Mononuclear cell (primary cell): ENCODE measurements around the gene GAPVD1. TPM values are rescaled to one million over a fixed set of nuclear protein-coding genes. Genes with fewer than 3 reads are reported as not detected.
"Not testable (repeated sequence)": the region's sequence is repeated elsewhere in the genome, so short reads cannot be mapped to it uniquely, and the experiment has no call there.

Source experiments
- H3K27me3 ChIP-seq: 2 replicates; pipeline ENCODE4 v1.6.0; 2011; ENCODE audit warnings: low read length, control low read depth; ENCODE audit not compliant: insufficient read depth
- H3K4me1 ChIP-seq: 2 replicates; pipeline ENCODE4 v1.5.1; 2011; ENCODE audit warnings: mild to moderate bottlenecking, low read length, control low read depth; ENCODE audit not compliant: insufficient read depth
- H3K4me3 ChIP-seq: 2 replicates; pipeline ENCODE4 v1.5.1; 2011; ENCODE audit warnings: mild to moderate bottlenecking, low read length, moderate library complexity
- H3K9me3 ChIP-seq: 2 replicates; pipeline ENCODE4 v1.5.1; 2011; ENCODE audit warnings: low read depth, mild to moderate bottlenecking, control low read depth, low read length
- total RNA-seq: library from RNA; depleted of rRNA; stranded (reverse); fragments of >200 nt; gene quantifications from one replicate; pipeline ENCODE4 v1.2.3, GENCODE V29; 2012

Gene GAPVD1
- total RNA-seq, 1 donor, result 105 TPM

DNA sequence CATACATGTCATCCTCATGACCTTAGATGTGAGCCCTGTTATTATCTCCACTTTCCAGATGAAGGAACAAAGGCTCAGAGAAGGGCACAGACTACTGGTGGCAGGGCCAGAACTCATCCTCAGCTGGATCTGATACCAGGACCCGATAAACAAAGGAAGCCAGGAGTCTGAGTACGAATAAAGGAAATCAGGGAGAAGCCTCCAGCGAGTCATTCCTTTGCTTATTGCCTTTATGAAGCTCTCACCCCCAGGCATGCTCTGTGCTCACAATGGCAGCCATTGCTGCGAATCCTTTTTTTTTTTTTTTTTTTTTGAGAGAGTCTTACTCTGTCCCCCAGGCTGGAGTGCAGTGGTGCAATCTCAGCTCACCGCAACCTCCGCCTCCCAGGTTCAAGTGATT is 130.1 kb downstream of the GAPVD1 start:
- Histone ChIP-seq H3K4me3 (no peak overlapping the region), H3K27me3 (no peaks in the 10 kb centered on the region), H3K4me1 (no peaks in the 10 kb centered on the region), H3K9me3 (no peaks in the 10 kb centered on the region)

DNA sequence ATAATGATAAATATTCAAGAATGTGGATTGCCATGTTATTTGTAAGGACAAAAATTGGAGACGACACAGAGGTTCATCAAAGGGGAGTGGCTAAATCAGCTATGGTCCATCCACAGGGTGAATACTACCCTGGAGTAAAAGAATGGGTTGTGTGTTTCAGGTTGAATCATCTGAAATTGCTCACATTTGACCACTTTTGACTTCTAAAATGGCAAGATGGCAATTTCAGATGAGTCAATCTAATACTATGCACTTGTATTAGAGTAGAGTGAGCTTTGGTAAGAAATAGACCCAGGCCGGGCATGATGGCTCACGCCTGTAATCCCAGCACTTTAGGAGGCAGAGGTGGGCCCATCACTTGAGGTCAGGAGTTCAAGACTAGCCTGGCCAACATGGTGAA is 131.8 kb downstream of the GAPVD1 start:
- Histone ChIP-seq H3K4me1 (no peaks in the 10 kb centered on the region), H3K27me3 (no peaks in the 10 kb centered on the region), H3K4me3 (no peak overlapping the region), H3K9me3 (no peaks in the 10 kb centered on the region)

DNA sequence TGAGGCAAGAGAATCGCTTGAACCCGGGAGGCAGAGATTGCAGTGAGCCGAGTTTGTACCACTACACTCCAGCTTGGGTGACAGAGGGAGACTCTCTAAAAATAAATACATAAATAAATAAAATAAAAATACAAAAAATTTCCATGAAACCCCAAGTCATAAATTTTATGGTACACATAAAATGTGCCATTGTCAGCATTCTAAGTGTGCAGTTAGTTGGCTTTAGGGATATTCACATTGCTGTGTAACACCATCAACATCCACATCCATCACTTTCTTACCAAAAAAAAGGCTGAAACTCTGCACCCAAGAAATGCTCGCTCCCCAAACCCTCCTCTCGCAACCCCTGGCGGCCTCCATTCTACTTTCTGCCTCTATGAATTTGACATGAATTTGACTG is 135.2 kb downstream of the GAPVD1 start:
- no peaks in the 10 kb centered on the region for H3K27me3 ChIP-seq
- H3K4me3 ChIP-seq, result no peak overlapping the region
- H3K4me1 ChIP-seq, result no peaks in the 10 kb centered on the region
- H3K9me3 ChIP-seq, result no peaks in the 10 kb centered on the region

DNA sequence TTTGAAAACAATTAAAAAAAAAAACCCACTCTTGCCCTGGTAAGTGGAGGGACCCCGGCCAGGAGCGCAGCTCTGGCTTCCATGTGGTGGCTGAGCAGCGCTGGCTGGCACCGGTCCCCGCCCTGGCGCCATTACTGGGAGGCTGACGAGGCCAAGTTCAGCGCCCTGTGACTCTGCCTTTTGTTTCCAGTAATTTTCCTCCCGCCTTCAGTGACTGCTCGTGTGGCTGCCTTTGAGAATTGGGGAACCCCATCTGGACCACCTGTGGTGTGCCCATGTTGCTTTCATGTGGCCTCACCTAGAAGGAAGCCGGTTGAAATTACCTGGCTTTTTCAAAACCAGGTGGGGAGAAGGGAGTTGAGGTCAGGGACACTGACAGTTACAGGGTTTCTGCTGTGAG is 136.1 kb downstream of the GAPVD1 start:
- Histone ChIP-seq H3K4me3 (no peak overlapping the region), H3K9me3 (no peaks in the 10 kb centered on the region), H3K27me3 (no peaks in the 10 kb centered on the region), H3K4me1 (no peaks in the 10 kb centered on the region)

DNA sequence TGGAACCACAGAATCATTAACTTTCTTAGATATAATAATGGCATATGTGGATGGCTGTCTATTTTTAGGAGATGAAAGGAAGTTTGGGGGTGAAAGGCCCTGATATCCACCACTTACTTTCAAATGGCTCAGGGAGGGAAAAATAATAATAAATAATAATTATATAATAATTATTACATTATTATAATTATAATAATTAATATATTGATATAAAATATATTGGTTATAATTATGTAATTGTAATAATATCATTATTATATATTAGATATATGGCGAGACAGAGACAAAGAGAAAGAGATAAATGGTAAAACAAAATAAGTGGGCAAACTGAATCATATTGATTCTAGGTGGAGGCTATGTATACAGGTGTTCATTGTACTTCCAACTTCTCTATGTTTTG is 136.6 kb downstream of the GAPVD1 start:
- no peaks in the 10 kb centered on the region for H3K27me3 ChIP-seq
- H3K4me1 ChIP-seq, result no peaks in the 10 kb centered on the region
- no peaks in the 10 kb centered on the region for H3K9me3 ChIP-seq
- H3K4me3 ChIP-seq, result no peak overlapping the region

DNA sequence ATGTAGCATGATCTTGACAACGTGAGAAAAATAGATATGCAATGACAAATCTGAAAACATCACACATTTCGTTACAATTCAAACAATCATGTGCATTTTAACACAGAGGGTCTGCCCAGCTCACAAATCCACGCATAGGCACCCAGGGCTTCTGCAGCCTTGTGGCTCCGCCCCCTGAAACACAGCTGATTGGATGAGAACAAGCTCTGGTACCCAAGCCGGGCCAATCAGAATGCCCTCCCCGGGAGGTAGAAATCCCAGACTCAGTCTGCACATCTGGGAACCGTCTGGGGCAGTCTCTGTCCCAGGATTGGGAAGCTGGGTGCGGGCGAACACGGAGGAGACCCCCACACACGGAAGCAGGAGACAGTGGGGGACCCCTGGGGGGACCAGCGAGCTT is 137.5 kb downstream of the GAPVD1 start:
- no peaks in the 10 kb centered on the region for H3K9me3 ChIP-seq
- H3K4me1 ChIP-seq, result no peaks in the 10 kb centered on the region
- H3K27me3 ChIP-seq, result no peaks in the 10 kb centered on the region
- H3K4me3 ChIP-seq, result no peak overlapping the region

DNA sequence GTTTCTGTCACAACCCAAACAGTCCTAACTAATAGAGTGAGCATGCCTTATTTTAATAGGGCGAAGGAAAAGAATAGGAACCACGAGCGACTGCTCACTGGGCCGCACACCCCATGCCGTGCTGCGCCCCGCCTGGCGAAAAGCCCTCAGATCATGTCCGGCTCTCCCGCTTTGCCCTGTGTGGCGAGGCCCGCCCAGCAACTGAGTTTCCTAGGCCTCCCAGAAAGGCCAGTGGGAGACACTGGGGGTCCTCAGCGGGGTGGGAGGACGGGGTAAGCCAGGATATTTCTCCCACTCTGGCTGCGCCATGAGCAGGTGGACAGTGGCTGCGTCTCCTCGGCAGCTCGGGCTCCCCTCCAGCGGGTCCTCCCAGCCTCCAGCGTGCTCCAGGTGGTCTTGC is 138.0 kb downstream of the GAPVD1 start:
- Histone ChIP-seq H3K4me1 (no peaks in the 10 kb centered on the region), H3K27me3 (no peaks in the 10 kb centered on the region), H3K4me3 (no peak overlapping the region), H3K9me3 (no peaks in the 10 kb centered on the region)

DNA sequence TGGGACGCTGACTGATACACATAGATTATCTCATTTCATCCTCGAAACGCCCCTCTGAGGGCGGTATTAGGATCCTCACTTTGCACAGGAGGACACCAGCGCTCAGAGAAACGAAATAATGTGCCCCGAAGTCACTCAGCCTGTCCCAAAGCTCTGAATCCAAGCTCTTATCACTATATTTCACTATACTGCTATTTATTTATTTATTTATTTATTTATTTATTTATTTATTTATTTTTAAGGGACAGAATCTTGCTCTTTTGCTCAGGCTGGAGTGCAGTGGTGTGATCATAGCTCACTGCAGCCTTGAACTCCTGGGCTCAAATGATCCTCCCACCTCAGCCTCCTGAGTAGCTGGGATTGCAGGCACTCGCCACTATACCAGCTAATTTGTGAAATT is 138.6 kb downstream of the GAPVD1 start:
- H3K4me3 ChIP-seq, H3K27me3 ChIP-seq, H3K4me1 ChIP-seq, H3K9me3 ChIP-seq: not testable (repeated sequence)

DNA sequence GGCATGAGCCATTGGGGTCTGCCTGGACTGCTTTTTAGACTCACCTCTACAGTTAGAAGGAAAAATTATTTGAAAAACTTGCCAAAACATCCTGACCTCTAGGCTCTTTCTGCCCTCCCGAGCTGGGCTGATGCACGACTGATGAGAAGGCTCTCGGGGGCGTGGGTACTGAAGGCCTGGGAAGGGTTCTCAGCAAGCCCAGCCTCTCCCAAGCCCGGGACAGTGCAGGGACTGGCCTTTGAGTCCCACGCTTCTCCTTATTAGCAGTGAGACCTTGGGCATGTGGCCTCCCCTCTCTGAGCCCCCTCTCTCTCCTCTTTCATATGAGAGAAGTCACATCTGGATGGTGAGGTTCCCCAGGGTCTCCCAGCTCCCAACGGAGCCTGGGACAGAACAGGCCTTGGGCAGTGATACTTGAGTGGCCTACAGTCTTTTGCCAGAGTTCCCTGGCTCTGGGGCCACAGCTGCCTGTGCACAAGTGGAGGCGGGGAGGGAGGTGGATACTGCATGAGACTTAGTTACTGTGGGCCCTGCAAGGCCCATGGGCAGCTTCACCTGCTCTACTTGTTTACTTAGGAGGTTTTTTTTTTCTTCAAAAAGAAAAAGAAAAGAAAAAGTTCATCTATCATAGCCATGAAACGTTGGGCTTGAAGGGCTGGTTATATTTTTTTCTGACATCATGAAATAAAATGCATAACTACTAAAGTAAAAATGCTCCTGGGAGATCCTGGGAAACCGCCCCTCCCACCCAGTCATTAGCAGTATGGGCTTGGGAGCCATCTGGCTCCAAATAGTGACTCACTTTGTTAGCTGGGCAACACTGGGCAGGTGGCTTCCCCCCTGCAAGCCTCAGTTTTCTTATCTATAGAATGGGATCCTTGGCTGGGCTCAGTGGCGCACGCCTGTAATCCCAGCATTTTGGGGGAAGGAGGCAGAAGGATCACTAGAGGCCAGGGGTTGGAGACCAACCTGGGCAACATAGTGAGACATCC is 139.4 kb downstream of the GAPVD1 start:
- Histone ChIP-seq H3K4me1 (no peaks in the 10 kb centered on the region), H3K27me3 (no peaks in the 10 kb centered on the region)

DNA sequence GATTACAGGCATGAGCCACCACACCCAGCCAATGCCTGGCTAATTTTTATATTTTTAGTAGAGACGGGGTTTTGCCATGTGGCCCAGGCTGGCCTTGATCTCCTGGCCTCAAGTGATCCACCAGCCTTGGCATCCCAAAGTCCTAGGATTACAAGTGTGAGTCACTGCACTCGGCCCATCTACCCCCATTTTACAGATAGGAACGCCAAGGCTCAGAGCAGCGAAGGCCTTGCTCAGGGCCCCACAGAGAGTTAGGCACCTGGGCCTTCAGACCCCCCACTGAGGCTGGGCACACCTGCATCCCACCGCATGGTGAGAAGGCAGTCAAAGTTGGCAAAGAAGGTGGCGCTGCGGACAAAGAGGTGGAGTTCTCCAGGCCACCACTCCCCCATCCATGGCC is 143.1 kb downstream of the GAPVD1 start:
- peaks cover 11% of the 10 kb centered on the region for H3K4me1 ChIP-seq
- H3K9me3 ChIP-seq, result no peaks in the 10 kb centered on the region
- no peak overlapping the region for H3K4me3 ChIP-seq
- H3K27me3 ChIP-seq, result peaks cover 7% of the 10 kb centered on the region

More for the DNA sequence above, 139.4 kb downstream of the GAPVD1 start:
- H3K4me3 ChIP-seq, result no peak overlapping the region
- no peaks in the 10 kb centered on the region for H3K9me3 ChIP-seq

DNA sequence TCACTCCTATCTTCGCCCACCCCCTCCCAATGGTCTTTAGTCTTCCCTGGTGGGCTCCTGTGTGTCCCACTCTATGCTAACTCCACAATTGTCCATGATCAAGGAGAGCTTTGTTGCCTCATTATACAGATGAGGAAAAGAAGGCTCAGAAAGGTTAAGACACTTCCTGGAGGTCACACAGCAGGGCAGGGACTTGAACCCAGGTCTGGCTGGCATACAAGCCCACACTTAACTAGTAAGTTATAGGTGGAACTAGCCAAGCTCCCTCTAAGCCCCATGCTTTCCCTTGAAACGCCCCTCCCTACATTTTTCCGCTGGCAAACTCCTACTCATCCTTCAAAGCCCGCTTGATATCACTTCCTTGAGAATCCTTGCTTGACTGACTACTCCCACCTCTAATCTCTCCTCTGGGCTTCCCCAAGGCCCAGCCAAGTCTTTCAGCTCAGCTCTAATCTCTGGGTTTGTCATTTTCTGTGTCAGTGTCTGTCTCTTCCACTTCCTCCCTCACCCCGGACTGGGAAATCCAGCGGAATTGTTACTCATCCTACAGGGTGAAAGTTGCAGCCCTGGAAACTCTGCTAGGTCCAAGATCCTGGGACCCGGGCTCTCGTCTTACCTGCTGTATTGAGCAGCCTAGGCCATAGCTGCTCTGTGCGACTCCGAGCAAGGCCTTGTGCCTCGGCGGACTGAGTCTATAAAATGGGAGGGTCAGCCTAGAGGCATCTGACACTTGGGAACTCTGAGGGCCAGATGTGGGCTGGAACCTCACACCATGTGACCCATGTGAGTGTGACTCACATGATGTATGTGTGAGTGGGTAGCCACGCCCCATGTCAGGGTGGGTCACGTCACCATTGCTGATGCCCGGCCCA is 144.5 kb downstream of the GAPVD1 start:
- H3K27me3 ChIP-seq, result peaks cover 7% of the 10 kb centered on the region

DNA sequence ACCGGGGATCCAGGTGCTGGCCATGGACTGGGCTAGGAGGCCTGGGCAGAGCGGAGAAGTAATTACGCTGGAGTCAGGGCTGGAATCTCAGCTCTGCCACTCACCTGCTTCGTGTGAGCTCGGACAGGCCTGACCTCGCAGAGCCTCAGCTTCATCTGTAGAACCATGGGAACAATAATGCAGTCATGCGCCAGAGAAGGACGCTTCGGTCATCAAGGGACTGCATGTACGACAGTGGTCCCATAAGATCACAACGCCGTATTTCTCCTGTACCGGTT is 145.1 kb downstream of the GAPVD1 start:
- H3K4me1 ChIP-seq, result peaks cover 11% of the 10 kb centered on the region
- no peaks in the 10 kb centered on the region for H3K9me3 ChIP-seq
- H3K27me3 ChIP-seq, result peaks cover 7% of the 10 kb centered on the region
- H3K4me3 ChIP-seq, result no peak overlapping the region

More for the DNA sequence above, 144.5 kb downstream of the GAPVD1 start:
- Histone ChIP-seq H3K9me3 (no peaks in the 10 kb centered on the region), H3K4me3 (no peak overlapping the region), H3K4me1 (peaks cover 11% of the 10 kb centered on the region)

DNA sequence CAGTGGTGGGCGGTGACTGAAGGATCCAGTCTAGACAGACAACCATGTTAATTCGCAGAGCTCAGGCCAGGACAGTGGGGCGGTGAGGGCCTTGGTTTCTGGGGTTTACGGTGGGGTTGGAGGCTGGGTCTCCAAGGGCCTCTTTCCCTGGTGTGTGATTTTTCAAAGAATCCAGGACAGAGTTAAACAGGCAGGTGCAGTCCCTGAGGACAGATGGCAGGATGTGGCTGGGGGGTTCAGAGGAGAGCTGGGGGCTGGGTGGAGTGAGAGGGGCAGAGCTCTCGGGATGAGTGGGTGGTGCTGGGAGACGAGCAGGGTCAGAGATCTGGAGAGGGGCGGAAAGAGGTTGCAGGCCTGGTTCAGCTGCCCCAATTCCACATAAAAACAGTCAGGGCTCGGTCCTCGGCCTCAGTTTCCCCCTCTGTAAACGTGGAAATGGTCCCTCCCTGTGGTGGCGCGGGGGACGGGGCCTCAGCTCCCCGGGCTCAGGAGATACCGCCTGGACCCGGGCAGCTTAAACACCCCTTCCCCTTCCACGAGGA is 145.9 kb downstream of the GAPVD1 start:
- Histone ChIP-seq H3K9me3 (no peaks in the 10 kb centered on the region), H3K4me3 (no peak overlapping the region), H3K27me3 (peaks cover 7% of the 10 kb centered on the region), H3K4me1 (peaks cover 11% of the 10 kb centered on the region)

DNA sequence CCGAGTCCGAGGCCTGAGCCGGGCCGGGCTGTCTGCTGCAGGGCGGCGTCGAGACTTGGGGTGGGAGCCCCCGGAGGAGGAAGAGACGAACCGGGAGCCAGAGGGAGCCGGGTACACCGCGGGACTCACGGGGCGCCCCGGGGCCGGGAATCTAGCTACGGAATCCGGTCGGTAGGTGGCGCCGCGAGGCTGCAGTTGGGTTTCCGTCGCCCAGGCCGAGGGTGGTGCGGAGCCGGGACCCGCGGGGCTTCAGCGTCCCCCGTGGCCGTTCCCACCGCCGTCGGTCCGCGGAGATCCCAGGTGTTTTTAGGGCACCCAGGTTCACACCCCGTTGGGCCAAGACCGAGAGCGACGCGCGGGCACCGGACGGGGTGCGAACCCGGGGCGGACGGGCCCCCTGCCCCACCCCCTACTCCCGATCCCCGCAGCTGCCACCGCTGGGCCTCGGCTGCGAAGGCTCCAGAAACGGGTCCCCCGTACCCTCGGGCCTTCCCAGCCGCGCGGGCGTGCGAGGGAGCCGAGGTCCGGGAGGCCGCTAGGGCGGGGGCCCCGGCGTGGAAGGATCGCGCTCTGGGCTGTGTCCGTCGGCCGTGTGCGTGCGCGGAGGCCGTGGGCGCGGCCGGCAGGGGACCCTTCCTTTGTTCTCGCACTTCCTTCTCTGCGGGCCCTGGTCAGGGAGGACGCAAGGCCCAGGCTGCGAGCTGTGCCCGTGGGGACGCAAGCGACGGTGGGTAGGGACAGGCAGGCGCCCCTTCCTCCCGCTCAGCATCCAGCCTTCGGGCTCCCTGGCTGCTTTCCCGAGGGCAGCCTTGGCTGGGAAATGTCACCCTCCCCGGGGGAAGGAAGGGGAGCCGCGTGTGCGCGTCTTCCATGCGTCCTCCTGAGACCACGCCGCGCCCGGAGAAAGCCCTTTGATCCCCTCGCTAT is 146.6 kb downstream of the GAPVD1 start:
- Histone ChIP-seq H3K4me3 (peak overlapping the region; percentile 29), H3K27me3 (peaks cover 7% of the 10 kb centered on the region), H3K9me3 (no peaks in the 10 kb centered on the region), H3K4me1 (peaks cover 11% of the 10 kb centered on the region)
